AG08395 (cell line): Measurements from ENCODE around the gene NUTF2.
"Not testable (repeated sequence)": the region's sequence is repeated elsewhere in the genome, so short reads cannot be mapped to it uniquely, and the experiment has no call there.

Experiments used
- DNase-seq: peaks from one replicate; pipeline ENCODE4 v3.0.0; 2012; ENCODE audit warnings: mixed read lengths, low spot score

The NUTF2 gene

DNA sequence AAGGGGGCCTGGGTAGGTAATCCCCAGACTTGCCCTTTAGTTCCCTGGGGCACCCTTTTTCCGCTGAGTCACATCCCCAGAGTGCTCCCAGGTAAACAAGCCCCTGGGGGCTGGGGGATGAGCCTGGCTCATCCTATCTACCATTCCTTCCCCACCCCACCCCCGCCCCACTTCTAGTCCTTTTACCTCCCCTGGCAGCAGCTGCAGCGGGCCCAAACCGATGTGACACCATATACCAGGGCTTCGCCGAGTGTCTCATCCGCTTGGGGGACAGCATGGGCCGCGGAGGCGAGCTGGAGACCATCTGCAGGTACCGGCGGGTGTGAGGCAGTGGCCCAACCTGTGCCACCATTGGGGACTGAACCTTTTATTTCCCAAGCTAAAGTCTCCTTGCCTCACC, 38.8 kb downstream of the NUTF2 start:
- no peak for DNase-seq

DNA sequence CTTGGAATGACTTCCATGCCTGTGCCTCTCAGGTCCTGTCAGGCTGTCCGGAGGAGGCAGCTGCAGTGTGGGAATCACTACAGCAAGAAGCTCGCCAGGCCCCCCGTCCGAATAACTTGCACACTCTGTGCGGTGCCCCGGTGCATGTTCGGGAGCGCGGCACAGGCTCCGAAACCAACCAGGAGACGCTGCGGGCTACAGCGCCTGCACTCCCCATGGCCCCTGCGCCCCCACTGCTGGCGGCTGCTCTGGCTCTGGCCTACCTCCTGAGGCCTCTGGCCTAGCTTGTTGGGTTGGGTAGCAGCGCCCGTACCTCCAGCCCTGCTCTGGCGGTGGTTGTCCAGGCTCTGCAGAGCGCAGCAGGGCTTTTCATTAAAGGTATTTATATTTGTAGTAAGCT, 39.2 kb downstream of the NUTF2 start:
- DNase-seq: no peak

DNA sequence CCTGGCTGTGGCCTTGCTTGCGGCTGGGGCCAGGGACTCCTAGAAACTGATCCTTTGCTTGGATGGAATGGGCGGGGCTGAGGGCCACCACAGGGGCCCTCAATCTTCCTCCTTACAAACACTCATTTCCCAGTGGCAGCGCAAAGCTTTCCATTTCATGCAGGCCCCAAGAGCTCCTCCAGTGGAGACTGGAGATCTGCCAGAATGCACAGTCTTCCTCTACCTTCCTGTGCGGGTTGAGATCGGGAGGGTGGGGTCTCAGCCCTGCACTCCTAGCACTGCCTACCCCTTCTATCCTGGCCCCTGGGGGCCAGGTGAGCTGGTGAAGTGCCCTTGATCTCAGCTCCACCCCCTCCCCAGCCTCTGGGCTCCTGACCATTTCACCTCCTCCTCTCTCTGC, 39.7 kb downstream of the NUTF2 start:
- no peak for DNase-seq

DNA sequence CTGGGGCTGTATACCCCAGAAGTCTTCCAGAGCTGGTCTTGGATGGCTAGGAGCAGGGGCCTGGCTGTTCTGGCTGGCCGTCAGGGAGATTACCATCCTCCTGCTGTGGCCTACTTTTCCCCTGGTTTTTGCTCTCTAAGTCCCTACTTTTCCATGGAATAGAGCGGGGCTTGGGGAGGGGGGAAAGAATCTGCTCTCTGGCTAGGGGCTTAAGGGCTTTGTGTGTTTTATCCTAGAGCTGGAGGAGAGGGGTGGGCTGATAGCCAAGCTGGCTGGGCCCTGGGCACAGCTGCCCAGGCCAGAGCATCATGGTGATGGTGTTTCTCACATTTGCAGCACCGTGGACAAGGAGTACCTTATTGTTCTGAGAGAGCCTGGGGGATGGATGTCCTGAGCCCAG, 41.6 kb downstream of the NUTF2 start:
- DNase-seq: no peak

DNA sequence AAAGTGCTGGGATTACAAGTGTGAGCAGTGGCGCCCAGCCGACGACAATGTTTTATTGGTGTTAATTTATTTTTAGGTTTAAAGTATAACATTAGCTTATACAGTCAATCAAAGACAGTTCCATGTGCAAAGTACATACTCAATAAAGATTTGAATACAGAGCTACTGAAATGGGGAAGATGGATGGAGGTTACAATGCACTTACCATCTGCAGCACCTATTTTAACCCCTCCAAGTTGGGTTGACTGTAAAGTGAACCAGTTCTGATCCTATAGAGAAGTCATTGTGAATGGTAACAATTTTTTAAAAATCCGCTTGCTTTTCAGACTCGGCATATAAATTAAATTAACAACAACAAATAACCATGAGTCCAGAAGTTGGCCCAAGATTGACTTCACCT, 45.6 kb downstream of the NUTF2 start:
- DNase-seq: no peak

DNA sequence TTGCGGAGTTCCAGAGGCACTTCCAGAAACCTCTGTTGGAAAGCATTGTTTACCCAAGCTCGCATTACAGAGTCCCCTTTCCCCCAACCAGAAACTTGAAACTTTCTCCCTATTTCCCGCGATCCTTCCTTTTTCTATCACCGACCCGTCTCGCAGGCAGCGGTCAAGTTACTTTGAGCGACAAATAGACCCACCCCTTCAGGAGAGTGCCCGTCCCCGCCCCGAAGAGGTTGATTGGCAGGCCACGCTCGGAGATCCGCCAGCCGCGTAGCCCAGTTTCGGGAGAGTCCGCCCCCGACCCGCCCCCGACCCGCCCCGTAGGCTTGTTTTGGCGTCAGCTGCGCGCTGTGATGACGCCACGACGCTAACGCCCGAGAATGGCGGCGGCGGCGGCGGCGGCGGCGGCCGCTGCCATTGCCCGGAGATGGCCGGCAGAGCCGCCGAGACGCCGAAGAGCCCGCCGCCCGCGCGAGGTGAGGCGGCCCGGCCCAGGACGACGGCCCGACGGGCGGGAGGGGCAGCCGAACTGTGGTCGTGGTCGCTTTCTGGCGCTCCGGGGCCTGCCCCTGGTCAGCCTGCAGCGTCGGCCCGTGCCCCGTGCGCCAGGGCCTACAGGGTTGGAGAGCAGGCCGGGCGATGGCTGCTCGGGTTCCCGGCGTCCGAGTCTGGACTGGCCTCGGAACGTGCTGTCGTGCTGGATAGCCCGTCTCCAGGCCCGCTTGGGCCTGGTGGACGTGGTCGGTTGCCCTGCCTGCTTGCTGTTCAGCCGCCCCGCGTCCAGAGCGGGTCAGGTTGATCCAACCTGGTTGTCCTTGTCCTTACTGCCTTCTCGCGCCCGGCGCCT, 46.4 kb downstream of the NUTF2 start, which contains the start of gene PSKH1:
TSS of gene PSKH1 (plus strand) at position 356 of the 844 bp plus-strand sequence. CDS start 15,496 bp downstream, outside the sequence.
- peak; percentile 100 for DNase-seq

DNA sequence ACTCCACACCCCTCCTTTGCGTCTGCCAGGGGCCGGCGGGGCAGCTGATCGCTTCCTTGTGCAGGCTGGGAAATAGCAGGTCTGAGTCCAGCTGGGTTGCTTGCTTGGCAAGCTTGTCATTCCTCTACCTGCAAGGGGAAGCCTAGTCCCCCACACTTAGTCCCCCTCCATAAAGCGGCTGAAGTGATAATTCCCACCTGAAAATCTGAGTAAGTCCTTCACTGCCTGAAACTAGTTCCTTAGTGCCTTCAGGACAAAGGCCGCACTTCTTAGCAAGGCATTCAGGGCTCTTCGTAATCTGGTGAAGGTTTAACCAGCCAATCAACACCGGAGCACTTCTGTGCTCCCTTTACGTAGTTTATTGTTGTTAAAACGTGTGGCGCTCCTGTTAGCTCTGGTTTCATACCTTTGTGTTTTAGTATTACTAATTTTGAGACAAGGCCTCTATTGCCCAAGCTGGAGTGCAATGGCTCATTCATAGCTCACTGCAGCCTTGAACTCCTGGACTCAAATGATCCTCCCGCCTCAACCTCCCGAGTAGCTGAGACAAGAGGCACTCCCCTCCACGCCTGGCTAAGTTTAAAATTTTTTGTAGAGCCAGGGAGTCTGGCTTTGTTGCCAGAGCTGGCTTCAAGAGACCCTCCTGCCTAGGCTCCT, 47.1 kb downstream of the NUTF2 start:
- DNase-seq: peak; percentile 27

DNA sequence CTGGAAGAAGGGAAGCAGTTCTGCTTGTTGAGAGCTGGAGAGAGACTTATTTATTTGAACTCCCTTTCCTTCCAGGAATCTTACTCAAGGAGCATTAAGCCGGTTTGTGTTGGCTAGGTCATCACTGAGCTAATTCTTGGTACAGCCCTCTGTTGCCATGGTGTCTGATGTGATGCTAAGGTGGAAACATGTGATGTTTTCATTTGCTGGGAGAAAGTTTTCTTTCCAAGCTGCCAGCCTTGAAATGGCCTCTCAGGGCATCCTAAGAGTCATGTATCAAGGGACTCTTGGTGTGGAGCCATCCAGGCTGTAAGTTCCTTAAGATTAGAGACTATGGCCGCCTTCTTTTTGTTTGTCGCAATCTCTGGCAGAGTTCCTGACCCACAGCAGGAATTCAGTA, 50.5 kb downstream of the NUTF2 start:
- DNase-seq: peak; percentile 19

DNA sequence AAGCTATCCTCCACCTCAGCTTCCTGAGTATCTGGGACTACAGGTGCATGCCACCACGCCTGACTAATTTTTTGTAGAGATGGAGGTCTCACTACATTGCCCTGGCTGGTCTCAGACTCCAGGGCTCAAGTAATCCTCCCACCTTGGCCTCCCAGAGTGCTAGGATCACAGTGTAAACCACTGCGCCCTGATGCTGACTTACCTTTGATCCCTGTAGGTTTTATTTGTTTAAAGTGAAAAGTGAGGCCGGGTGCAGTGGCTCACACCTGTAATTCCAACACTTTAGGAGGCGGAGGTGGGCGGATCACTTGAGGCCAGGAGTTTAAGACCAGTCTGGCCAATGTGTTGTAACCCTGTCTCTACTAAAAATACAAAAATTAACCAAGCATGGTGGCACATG, 55.0 kb downstream of the NUTF2 start:
- DNase-seq: no peak

DNA sequence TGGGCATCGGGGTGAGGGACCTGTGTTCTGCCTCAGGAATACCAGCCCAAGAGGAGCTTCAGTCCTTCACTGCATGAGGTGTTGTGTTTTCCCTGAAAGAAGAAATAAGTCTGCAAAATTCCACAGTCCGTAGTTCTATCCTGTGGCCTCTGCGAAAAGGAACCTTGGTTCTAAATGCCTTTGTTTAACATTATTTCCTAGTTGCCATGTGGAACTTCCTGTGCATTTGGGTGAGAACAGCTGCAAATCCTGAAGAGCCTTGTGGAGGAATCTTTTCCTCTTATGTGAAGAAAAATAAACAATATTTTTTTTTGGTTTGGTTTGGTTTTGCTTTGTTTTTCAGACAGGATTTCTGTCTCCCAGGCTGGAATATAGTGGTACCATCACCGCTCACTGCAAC, 56.1 kb downstream of the NUTF2 start:
- no peak for DNase-seq

DNA sequence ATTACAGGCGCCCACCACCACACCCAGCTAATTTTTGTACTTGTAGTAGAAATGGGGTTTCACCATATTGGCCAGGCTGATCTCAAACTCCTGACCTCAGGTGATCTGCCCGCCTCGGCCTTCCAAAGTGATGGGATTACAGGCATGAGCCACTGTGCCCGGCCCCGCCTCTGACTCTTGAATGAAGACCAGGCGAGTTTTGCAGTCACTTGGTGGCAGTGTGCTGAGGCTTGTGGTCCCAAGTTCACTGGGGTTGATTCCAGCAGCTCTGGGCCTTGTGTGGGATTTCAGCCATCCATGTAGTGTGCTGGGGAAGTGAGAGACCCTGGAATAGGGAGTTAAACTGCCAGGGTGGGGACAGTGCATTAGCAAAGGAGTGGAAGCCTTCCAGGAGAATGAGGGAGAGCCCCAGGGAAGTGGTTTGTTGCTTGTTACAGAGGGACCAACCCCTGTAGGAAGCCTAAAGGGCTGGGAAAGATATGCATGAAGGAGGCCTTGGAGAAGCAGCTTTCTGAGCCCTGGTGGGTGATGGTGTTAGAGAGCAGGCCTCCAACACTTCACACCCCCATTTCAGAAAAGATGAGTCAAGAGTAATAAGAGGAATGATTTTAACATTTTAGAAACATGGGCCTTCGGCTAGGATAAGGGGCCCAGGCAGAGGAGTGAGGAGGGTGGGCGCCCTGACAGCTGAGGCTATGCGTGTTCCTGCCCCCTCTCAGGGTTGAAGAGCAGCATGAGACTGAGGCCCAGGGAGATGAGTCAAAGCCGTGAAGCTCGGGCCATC, 60.9 kb downstream of the NUTF2 start:
- no peak for DNase-seq

DNA sequence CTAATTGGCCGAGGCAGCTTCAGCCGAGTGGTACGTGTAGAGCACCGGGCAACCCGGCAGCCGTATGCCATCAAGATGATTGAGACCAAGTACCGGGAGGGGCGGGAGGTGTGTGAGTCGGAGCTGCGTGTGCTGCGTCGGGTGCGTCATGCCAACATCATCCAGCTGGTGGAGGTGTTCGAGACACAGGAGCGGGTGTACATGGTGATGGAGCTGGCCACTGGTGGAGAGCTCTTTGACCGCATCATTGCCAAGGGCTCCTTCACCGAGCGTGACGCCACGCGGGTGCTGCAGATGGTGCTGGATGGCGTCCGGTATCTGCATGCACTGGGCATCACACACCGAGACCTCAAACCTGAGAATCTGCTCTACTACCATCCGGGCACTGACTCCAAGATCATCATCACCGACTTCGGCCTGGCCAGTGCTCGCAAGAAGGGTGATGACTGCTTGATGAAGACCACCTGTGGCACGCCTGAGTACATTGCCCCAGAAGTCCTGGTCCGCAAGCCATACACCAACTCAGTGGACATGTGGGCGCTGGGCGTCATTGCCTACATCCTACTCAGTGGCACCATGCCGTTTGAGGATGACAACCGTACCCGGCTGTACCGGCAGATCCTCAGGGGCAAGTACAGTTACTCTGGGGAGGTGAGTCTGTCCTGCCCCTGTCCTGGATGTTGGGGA, 62.5 kb downstream of the NUTF2 start:
- no peak for DNase-seq

DNA sequence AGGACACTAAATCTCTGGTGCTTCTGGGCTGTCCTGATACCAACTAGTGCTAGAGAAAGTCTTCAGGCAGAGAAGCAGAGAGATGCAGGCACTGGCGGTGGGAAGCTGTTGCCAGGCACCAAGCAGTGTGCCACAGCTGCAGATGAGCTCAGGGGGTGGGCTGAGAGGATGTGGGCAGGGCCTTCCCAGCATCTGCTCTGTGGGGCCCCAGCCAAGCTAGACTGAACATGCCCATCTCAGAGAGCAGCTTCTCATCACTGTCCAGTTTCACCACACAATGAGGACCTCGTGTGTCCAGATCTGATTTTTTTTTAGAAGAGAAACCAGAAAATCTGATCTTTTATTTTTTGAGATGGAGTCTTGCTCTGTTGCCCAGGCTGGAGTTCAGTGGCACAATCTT, 63.4 kb downstream of the NUTF2 start:
- peak; percentile 74 for DNase-seq

DNA sequence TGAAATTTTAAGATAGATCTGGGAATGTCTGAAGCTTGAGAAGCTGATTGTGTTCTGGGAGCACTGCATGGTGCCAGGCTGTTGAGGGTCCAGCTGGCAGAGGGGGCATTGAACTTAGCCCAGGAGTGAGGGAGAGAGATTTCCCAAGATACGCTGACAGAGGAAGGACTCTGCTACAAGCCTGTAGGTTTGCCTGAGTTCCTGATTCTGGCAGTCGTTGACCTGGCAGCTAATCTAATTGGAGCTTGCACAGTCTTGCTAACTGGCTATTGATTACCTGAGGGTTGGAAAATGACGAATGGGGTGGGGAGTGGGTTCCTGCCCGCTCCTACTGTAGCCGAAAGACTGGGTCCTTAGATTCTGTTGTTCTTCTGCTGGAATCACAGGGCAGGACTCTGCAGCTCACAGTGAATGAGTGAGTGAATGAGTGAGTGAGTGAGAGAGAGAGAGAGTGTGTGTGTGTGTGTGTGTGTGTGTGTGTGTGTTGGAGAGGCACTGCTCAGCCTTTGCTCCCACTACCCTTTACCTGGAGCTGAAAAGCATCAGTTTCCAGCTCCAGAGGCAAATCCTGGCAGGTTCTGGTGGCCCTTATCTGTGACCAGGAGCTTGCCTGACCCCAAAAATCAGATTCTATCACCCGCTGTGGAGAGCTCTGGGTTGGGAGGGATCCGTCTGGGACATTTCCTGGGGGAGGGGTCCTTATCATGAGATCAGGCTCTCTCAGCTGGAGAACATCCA, 68.2 kb downstream of the NUTF2 start:
- no peak for DNase-seq

DNA sequence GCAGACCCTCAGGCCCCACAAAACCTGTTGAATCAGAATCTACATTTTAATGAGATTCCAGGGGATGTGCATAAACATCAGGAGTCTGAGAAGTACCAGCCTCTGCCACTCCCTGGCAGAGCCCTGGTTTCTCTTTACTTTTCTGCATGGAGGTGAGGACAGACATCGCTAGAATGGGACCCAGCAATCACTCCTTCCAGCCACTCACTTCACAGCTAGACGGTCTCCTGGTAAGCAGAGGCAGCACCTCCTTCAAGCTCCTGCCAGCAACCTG, 68.7 kb downstream of the NUTF2 start:
- not testable (repeated sequence) for DNase-seq

DNA sequence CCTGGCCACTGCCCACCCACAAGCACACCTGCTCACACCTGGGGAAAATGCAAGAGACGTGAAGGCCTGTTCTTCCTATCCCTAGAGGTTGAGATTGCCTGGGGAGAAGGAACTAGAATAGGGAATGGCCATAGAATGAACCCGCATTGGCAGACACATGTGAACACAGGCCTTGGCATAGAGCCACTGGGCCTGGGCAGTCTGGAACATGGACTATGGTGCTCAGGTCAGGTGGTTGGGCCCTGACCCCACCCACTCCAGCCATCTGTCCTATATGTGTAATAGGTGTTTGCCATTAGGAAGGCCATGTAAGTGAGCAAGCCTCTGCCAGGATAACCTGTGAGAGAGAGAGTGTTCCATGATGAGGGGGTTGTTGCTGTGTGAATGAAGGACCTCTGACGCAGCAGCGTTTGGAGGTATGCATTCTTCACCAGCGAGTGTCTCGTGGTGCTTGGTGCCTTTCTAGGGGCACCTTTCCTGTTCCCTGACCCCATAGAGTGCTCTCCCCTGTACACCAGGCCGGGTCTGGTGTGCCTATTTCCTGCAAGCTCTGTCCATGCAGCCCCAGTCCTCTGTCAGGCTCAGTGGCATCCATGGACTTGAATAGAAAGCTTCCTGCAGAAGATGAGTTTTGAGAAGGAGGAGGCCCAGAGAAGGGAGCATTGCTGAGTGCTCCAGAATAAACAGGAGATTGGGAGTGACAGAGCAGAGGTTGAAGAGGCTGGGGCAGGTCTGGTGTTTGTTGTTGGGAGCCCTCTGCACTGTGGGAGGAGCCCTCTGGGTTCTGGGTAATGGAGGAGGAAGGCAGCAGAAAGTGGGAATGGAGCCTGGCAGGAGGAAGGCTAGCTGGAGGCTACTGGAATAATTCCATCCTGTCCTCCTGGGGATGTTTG, 69.3 kb downstream of the NUTF2 start:
- DNase-seq: no peak

DNA sequence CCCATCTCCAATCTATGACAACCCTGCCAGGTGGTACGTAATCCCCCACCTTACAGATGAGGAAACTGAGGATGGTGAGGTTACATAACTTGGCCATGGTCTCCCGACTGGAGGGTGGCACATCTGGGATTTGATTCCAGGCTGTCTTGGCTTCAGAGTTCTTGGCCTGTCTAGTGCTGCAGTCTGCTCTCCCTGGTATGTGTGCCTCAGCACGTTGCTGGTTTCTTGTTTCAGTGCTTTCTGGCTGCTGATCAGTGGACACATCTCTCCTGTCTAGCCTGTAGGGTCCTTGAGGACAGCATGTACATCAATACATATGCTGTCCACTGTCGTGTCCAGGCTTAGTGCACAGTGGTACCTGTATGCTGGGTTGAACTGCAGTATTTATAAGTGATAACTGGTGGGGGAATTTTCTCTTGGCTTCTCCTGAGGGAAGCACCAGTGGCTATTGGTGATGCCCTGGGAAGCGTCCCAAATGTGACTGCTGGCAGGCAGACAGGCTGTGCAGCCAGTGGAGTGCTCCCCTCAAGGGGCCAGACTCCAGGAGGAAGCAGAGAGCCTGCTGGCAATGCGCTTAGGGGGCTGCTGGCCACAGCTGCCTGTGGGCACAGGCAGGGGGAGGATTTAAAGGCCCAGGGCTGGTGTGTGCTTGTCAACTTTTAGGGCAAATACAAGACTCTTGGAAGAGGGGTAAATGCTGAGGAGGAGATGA, 70.6 kb downstream of the NUTF2 start:
- DNase-seq: peak; percentile 45

DNA sequence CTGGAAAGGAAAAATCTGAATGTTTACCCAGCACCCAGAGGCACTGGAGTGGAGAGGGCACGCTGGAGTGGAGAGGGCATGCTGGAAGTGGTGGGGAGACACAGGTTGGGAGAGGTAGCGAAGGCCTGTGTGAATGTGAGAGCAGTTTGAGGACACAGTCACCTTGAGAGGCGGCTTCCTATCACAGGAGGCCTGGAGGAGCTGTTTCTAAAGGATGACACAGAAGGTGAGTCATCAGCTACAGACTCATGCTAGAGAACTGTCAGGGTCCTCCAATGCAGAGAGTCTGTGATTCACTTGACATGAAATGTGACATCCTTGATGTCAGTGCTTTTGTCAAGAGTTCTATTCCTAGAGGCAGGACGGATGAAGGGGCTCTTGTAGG, 71.1 kb downstream of the NUTF2 start:
- peak; percentile 91 for DNase-seq

DNA sequence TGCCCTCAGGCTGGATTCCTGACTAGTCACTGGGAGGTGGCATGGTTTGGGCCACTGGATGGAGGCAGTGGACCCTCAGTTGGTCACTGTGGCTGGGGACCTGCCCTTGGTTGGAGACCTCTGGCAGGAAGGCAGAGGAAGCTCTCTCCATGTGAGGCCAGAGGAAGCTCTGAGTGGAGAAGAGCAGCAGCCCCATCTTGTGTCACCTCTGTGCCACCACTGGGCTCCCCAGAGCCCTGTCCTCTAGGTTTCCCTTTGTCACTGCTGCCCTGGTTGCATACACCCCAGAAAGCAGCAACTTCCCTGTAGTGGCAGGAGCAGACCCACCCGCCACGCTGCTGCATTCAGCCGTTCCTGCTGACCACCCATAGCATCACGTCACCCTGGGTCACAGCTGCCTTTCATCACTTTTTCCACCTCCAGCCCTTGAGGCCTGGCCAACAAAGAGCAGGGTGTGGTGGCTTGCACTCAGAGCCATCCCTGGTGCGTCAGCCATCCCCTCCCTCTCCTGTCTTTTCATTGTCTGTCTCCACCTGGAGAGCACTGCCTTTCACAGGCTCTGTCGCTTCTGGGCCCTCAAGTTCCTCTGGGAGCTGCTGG, 73.0 kb downstream of the NUTF2 start:
- peak; percentile 62 for DNase-seq
